GM21423 (cell line): Measurements from ENCODE around the gene SH3PXD2A.
"Not testable (repeated sequence)": the region's sequence is repeated elsewhere in the genome, so short reads cannot be mapped to it uniquely, and the experiment has no call there.

ENCODE experiments used
- ATAC-seq: cut with Tn5 transposase; IDR thresholded peaks from one replicate; pipeline ENCODE4 v1.9.1; 2021; ENCODE audit warnings: mild to moderate bottlenecking, moderate library complexity; ENCODE audit not compliant: unreplicated experiment

Gene SH3PXD2A

GRCh38 chr10:103851261-103851660 is 4.1 kb downstream of the SH3PXD2A start:
- ATAC-seq = no peak

- ATAC-seq = no peak
These were observed 4.8 kb downstream of the SH3PXD2A start for GRCh38 chr10:103850572-103850895.

- ATAC-seq = no peak
These were observed 5.3 kb downstream of the SH3PXD2A start for GRCh38 chr10:103849880-103850571.

- ATAC-seq = no peak
These were observed 6.0 kb downstream of the SH3PXD2A start for GRCh38 chr10:103849212-103849877.

- ATAC-seq = no peak
These were observed 7.4 kb downstream of the SH3PXD2A start for GRCh38 chr10:103847909-103848468.

- no peak for ATAC-seq
These were observed 8.0 kb downstream of the SH3PXD2A start for GRCh38 chr10:103847346-103847745.

GRCh38 chr10:103845972-103846371 is 9.4 kb downstream of the SH3PXD2A start:
- ATAC-seq = no peak

- ATAC-seq = not testable (repeated sequence)
These were observed 10.0 kb downstream of the SH3PXD2A start for GRCh38 chr10:103845346-103845745.

- no peak for ATAC-seq
These were observed 11.4 kb downstream of the SH3PXD2A start for GRCh38 chr10:103843854-103844570.

- no peak for ATAC-seq
These were observed 12.3 kb downstream of the SH3PXD2A start for GRCh38 chr10:103843045-103843444.

- no peak for ATAC-seq
These were observed 12.8 kb downstream of the SH3PXD2A start for GRCh38 chr10:103842605-103843004.

GRCh38 chr10:103841519-103841918 is 13.9 kb downstream of the SH3PXD2A start:
- no peak for ATAC-seq

GRCh38 chr10:103840740-103841070 is 14.7 kb downstream of the SH3PXD2A start:
- no peak for ATAC-seq

- ATAC-seq = no peak
These were observed 15.3 kb downstream of the SH3PXD2A start for GRCh38 chr10:103839872-103840739.

- ATAC-seq = no peak
These were observed 15.9 kb downstream of the SH3PXD2A start for GRCh38 chr10:103839519-103839871.

- ATAC-seq = no peak
These were observed 16.4 kb downstream of the SH3PXD2A start for GRCh38 chr10:103838862-103839518.

GRCh38 chr10:103838070-103838395 is 17.3 kb downstream of the SH3PXD2A start:
- no peak for ATAC-seq

GRCh38 chr10:103837370-103838069 is 17.9 kb downstream of the SH3PXD2A start:
- no peak for ATAC-seq

GRCh38 chr10:103836861-103837260 is 18.5 kb downstream of the SH3PXD2A start:
- ATAC-seq = no peak

GRCh38 chr10:103836273-103836672 is 19.1 kb downstream of the SH3PXD2A start:
- ATAC-seq = no peak
